Neural crest cell (in vitro differentiated cells): ENCODE data around the gene FAF1. TPM values are rescaled to one million over a fixed set of nuclear protein-coding genes. Genes with fewer than 3 reads are reported as not detected.
"Not testable (repeated sequence)": the region's sequence is repeated elsewhere in the genome, so short reads cannot be mapped to it uniquely, and the experiment has no call there.

Source experiments
- DNase-seq: peaks from one replicate; pipeline ENCODE4 v3.0.0; 2021; ENCODE audit warnings: low read depth, mixed read lengths, low spot score
- H3K27ac Mint-ChIP-seq: one replicate; pipeline ENCODE4 v1.8.0; 2021; ENCODE audit warnings: mild to moderate bottlenecking, mixed read lengths; ENCODE audit not compliant: unreplicated experiment
- H3K27me3 Mint-ChIP-seq: 2 replicates; pipeline ENCODE4 v1.8.0; 2021; ENCODE audit warnings: low read depth, mild to moderate bottlenecking, mixed read lengths
- H3K36me3 Mint-ChIP-seq: 2 replicates; pipeline ENCODE4 v1.8.0; 2021; ENCODE audit warnings: low read depth, mild to moderate bottlenecking, mixed read lengths
- H3K4me1 Mint-ChIP-seq: 2 replicates; pipeline ENCODE4 v1.8.0; 2021; ENCODE audit warnings: mixed read lengths
- H3K4me3 Mint-ChIP-seq: one replicate; pipeline ENCODE4 v1.8.0; 2021; ENCODE audit warnings: mild to moderate bottlenecking, mixed read lengths
- H3K9me3 Mint-ChIP-seq: 2 replicates; pipeline ENCODE4 v1.8.0; 2021; ENCODE audit warnings: mixed read lengths
- CTCF ChIP-seq: fragments of 200-600 bp; sonication (generic); conservative IDR thresholded peaks from 2 replicates; pipeline ENCODE4 v1.5.0; 2021; ENCODE audit warnings: antibody characterized with exemption, mild to moderate bottlenecking
- total RNA-seq: library from RNA; stranded (reverse); gene quantifications from 2 replicates; pipeline ENCODE4 v1.2.1, GENCODE V29; 2021

FAF1 gene
- total RNA-seq, 1 donor from 2014 or later = 73.0 TPM

GRCh38 chr1:50934838-50935237 is 25.2 kb downstream of the FAF1 start:
- H3K9me3 Mint-ChIP-seq = no peaks in the 10 kb centered on the region
- DNase-seq = no peak
- H3K4me1 Mint-ChIP-seq = no peaks in the 10 kb centered on the region
- H3K4me3 Mint-ChIP-seq = no peak overlapping the region
- H3K27ac Mint-ChIP-seq = no peak overlapping the region
- no peak for TF ChIP-seq CTCF
- no peaks in the 10 kb centered on the region for H3K36me3 Mint-ChIP-seq
- H3K27me3 Mint-ChIP-seq = no peaks in the 10 kb centered on the region

- not testable (repeated sequence) for H3K27me3 Mint-ChIP-seq, H3K4me3 Mint-ChIP-seq, H3K27ac Mint-ChIP-seq, H3K36me3 Mint-ChIP-seq, H3K9me3 Mint-ChIP-seq, H3K4me1 Mint-ChIP-seq, DNase-seq
These were observed 26.3 kb downstream of the FAF1 start for GRCh38 chr1:50933770-50934169.

GRCh38 chr1:50932043-50932442 is 28.0 kb downstream of the FAF1 start:
- not testable (repeated sequence) for H3K4me1 Mint-ChIP-seq, H3K36me3 Mint-ChIP-seq, H3K4me3 Mint-ChIP-seq, H3K27me3 Mint-ChIP-seq, H3K9me3 Mint-ChIP-seq, DNase-seq, H3K27ac Mint-ChIP-seq

- no peak for TF ChIP-seq CTCF
- Mint-ChIP-seq H3K9me3 (no peaks in the 10 kb centered on the region), H3K27me3 (no peaks in the 10 kb centered on the region), H3K4me1 (no peaks in the 10 kb centered on the region), H3K4me3 (no peak overlapping the region), H3K36me3 (peaks cover 1% of the 10 kb centered on the region), H3K27ac (no peak overlapping the region)
- DNase-seq = no peak
These were observed 28.9 kb downstream of the FAF1 start for GRCh38 chr1:50930965-50931737.

- Mint-ChIP-seq H3K27ac (peak overlapping the region; percentile 12), H3K27me3 (no peaks in the 10 kb centered on the region), H3K9me3 (peaks cover 5% of the 10 kb centered on the region), H3K36me3 (peaks cover 10% of the 10 kb centered on the region), H3K4me1 (no peaks in the 10 kb centered on the region), H3K4me3 (no peak overlapping the region)
- no peak for TF ChIP-seq CTCF
- DNase-seq = no peak
These were observed 29.9 kb downstream of the FAF1 start for GRCh38 chr1:50930193-50930592.

- TF ChIP-seq CTCF = peak; percentile 73
- H3K27me3 Mint-ChIP-seq = no peaks in the 10 kb centered on the region
- peaks cover 7% of the 10 kb centered on the region for H3K9me3 Mint-ChIP-seq
- no peak overlapping the region for H3K27ac Mint-ChIP-seq
- peaks cover 13% of the 10 kb centered on the region for H3K36me3 Mint-ChIP-seq
- no peak overlapping the region for H3K4me3 Mint-ChIP-seq
- no peak for DNase-seq
- H3K4me1 Mint-ChIP-seq = no peaks in the 10 kb centered on the region
These were observed 30.6 kb downstream of the FAF1 start for GRCh38 chr1:50929376-50929958.
